Endothelial cell of umbilical vein (primary cell): Measurements from ENCODE around the gene WDR76. TPM values are rescaled to one million over a fixed set of nuclear protein-coding genes. Genes with fewer than 3 reads are reported as not detected.

Experiments
- BruUV-seq: library from RNA; stranded (reverse); fragments of 400-500 nt; replicated peaks from 2 replicates; lab custom pipeline; 2021; lab: Mats Ljungman, UMichigan
- CTCF ChIA-PET: fragments of 300-600, 350-600 bp; sonication (Branson Sonifier 250); formaldehyde crosslinking; loops from one replicate; lab custom pipeline; 2021; ENCODE audit warnings: antibody characterized with exemption, inconsistent platforms; lab: Charles Lee
- POLR2A ChIA-PET: fragments of 300-600, 350-600 bp; sonication (Branson Sonifier 250); formaldehyde crosslinking; loops from one replicate; lab custom pipeline; 2021; ENCODE audit warnings: antibody characterized with exemption, inconsistent platforms; lab: Charles Lee
- DNase-seq: peaks from one replicate; pipeline ENCODE4 v3.0.0-alpha.2; 2011; ENCODE audit warnings: low read depth, low spot score
- FAIRE-seq: peaks from 2 replicates; lab custom pipeline; 2011; peaks lifted over from hg19 to GRCh38; lab: Jason Lieb, UNC
- H2AFZ ChIP-seq: 2 replicates; pipeline ENCODE4 v1.6.0; 2012; ENCODE audit warnings: low read depth, low read length, control low read depth, inconsistent platforms
- H3K27ac ChIP-seq: 2 replicates; pipeline ENCODE4 v1.5.1; 2011; ENCODE audit warnings: low read depth, mild to moderate bottlenecking, control low read depth, low read length, moderate library complexity; ENCODE audit not compliant: insufficient read depth
- H3K27me3 ChIP-seq, 2 experiments: 2 replicates each; pipeline versions ENCODE4 v1.6.0 to v1.6.1; 2011; ENCODE audit warnings: low read length in 2 of 2, mixed read lengths in 1 of 2; ENCODE audit not compliant: control insufficient read depth in 2 of 2, insufficient read depth in 2 of 2
- H3K36me3 ChIP-seq, 2 experiments: 2 replicates in 1 of 2; 3 replicates in 1 of 2; pipeline ENCODE4 v1.5.1; 2011; ENCODE audit warnings: low read length in 2 of 2, mild to moderate bottlenecking in 1 of 2, moderate library complexity in 1 of 2; ENCODE audit not compliant: control insufficient read depth in 2 of 2, insufficient read depth in 2 of 2; ENCODE audit errors: extremely low read depth in 1 of 2
- H3K4me1 ChIP-seq: 3 replicates; pipeline ENCODE4 v1.5.1; 2011; ENCODE audit warnings: mild to moderate bottlenecking, low read length; ENCODE audit not compliant: control insufficient read depth, insufficient read depth; ENCODE audit errors: extremely low read depth
- H3K4me2 ChIP-seq: 2 replicates; pipeline ENCODE4 v1.6.1; 2011; ENCODE audit warnings: low read length, control low read depth, mixed read lengths; ENCODE audit not compliant: insufficient read depth
- H3K4me3 ChIP-seq, 3 experiments: fragments of 200-600 bp in 1 of 3; sonication (generic), shearing (Covaris generic) in 1 of 3; replicated peaks in 1 of 3; 2 replicates each; pipeline ENCODE4 v1.5.1; 2011 to 2016; ENCODE audit warnings: control low read depth in 3 of 3, low read length in 3 of 3, mild to moderate bottlenecking in 2 of 3, inconsistent platforms in 1 of 3, low read depth in 1 of 3, moderate library complexity in 1 of 3; ENCODE audit not compliant: insufficient read depth in 1 of 3
- H3K79me2 ChIP-seq: 2 replicates; pipeline ENCODE4 v1.6.0; 2012; ENCODE audit warnings: low read length, inconsistent platforms; ENCODE audit not compliant: control insufficient read depth, insufficient read depth
- H3K9ac ChIP-seq: replicated peaks from 2 replicates; pipeline ENCODE3; 2011; ENCODE audit warnings: low read length, control low read depth; ENCODE audit not compliant: insufficient read depth; ENCODE audit errors: extremely low read depth
- H3K9me1 ChIP-seq: replicated peaks from 3 replicates; pipeline ENCODE4 v1.6.0; 2011; ENCODE audit warnings: mild to moderate bottlenecking, low read length; ENCODE audit not compliant: control insufficient read depth, insufficient read depth; ENCODE audit errors: extremely low read depth
- H3K9me3 ChIP-seq: replicated peaks from 2 replicates; pipeline ENCODE4 v1.5.1; 2012; ENCODE audit warnings: low read length, inconsistent platforms; ENCODE audit not compliant: control insufficient read depth, insufficient read depth
- H4K20me1 ChIP-seq: replicated peaks from 2 replicates; pipeline ENCODE3; 2011; ENCODE audit warnings: mild to moderate bottlenecking, low read length; ENCODE audit not compliant: control insufficient read depth, insufficient read depth; ENCODE audit errors: extremely low read depth
- EZH2 ChIP-seq: IDR thresholded peaks from 2 replicates; pipeline ENCODE4 v1.6.1; 2012; ENCODE audit warnings: borderline replicate concordance, low read depth, mild to moderate bottlenecking, moderate library complexity, low read length, inconsistent platforms; ENCODE audit not compliant: severe bottlenecking
- FOS ChIP-seq: IDR thresholded peaks from 2 replicates; pipeline ENCODE4 v1.6.1; 2011; ENCODE audit warnings: mild to moderate bottlenecking, low read length, moderate library complexity, borderline replicate concordance; ENCODE audit not compliant: insufficient read depth
- GATA2 ChIP-seq: IDR thresholded peaks from 2 replicates; pipeline ENCODE4 v1.7.0; 2011; ENCODE audit warnings: low read depth, mild to moderate bottlenecking, moderate library complexity, mixed read lengths, low read length; ENCODE audit not compliant: insufficient read length, insufficient read depth
- JUN ChIP-seq: IDR thresholded peaks from 2 replicates; pipeline ENCODE4 v1.6.1; 2011; ENCODE audit warnings: borderline replicate concordance, low read depth; ENCODE audit not compliant: insufficient read length, insufficient read depth
- MYC ChIP-seq: IDR thresholded peaks from one replicate; pipeline ENCODE4 v1.6.1; 2011; ENCODE audit warnings: mild to moderate bottlenecking, low read depth, low read length
- POLR2A ChIP-seq: IDR thresholded peaks from 2 replicates; pipeline ENCODE4 v1.6.1; 2012; ENCODE audit warnings: low read depth, mild to moderate bottlenecking, control low read depth, low read length
- POLR2AphosphoS5 ChIP-seq: IDR thresholded peaks from 2 replicates; pipeline ENCODE4 v1.6.1; 2012; ENCODE audit warnings: low read depth, mild to moderate bottlenecking, control low read depth, low read length, moderate library complexity; ENCODE audit not compliant: insufficient read depth
- dilution Hi-C: fragments of 300-500 bp; cut with MboI; formaldehyde crosslinking; loops from one replicate; pipeline ENCODE4 v1.15.0; 2019; ENCODE audit warnings: low sequenced_read_pairs; ENCODE audit not compliant: extremely low pct_ligation_motif_present
- intact Hi-C: fragments of 100-400 bp; cut with micrococcal nuclease; formaldehyde crosslinking; loops from one replicate; pipeline ENCODE4 v1.10.0; 2022
- polyA plus RNA-seq, 4 experiments: library from polyadenylated mRNA; depleted of rRNA in 3 of 4; stranded (reverse) in 3 of 4; unstranded in 1 of 4; fragments of >200 nt; gene quantifications; 2 replicates each; pipeline versions ENCODE4 v1.2.1 to v1.2.3, GENCODE V29; 2011 to 2012; ENCODE audit warnings: missing spikeins in 1 of 4
- total RNA-seq: library from RNA; stranded (reverse); gene quantifications from 2 replicates; pipeline ENCODE4 v1.2.3, GENCODE V29; 2021
- TF ChIP-seq, protein P1 (sequence below): IDR thresholded peaks from 2 replicates; pipeline ENCODE4 v1.6.1; 2011; ENCODE audit not compliant: insufficient read depth, insufficient read length
- TF ChIP-seq, protein P2 (sequence below), 2 donors: IDR thresholded peaks; 1 replicate in 1 of 2; 2 replicates in 1 of 2; pipeline ENCODE4 v1.5.1; 2011; ENCODE audit warnings: low read length in 2 of 2, mild to moderate bottlenecking in 2 of 2, moderate library complexity in 2 of 2, control low read depth in 1 of 2, inconsistent platforms in 1 of 2, low read depth in 1 of 2; ENCODE audit not compliant: insufficient read depth in 1 of 2; ENCODE audit errors: extremely low read depth in 1 of 2

Gene WDR76
- total and polyA plus RNA-seq, 2 donors (not counting 3 experiments of a cell fraction or from before 2014, with no cell fraction given), result 3.1 to 25.2 TPM

DNA sequence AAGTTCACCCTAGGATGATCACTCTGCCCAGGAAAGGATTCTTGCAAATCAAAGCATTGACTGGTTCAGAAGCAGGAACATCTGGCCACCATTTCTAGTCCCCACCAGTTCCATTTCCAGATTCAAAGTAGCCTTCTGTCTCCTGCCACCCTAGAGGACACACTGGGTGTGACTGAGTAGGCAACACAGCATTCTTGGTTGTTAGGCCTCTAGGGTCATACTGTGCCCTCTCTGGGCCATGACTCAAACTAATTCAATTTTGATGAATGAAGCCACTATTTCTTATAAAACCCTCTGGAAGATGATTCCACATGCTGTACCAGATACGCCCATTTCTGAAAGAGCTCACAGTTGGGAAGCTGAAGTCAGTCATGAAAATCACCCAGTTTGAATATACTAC is 69.7 kb downstream of the WDR76 start:
- Histone ChIP-seq H3K9me1 (no peaks in the 10 kb centered on the region), H4K20me1 (no peaks in the 10 kb centered on the region), H3K4me2 (no peak overlapping the region), H3K27me3 (no peaks in the 10 kb centered on the region), H3K36me3 (peaks cover 0 to 13% of the 10 kb centered on the region in 2 experiments), H2AFZ (no peak overlapping the region), H3K79me2 (no peaks in the 10 kb centered on the region), H3K4me3 (no peak overlapping the region), H3K4me1 (no peaks in the 10 kb centered on the region), H3K9me3 (no peaks in the 10 kb centered on the region), H3K9ac (no peak overlapping the region), H3K27ac (no peak overlapping the region)
- no peak for FAIRE-seq
- no peak for DNase-seq
- ChIA-PET CTCF (interaction anchor here (1.1 to 1.3 kb wide), 2 partner anchors 15 to 605 kb away, joined by 3 to 5 read pairs; no protein-coding TSS in a partner anchor), POLR2A (no interaction called here)
- TF ChIP-seq, protein P1, sequence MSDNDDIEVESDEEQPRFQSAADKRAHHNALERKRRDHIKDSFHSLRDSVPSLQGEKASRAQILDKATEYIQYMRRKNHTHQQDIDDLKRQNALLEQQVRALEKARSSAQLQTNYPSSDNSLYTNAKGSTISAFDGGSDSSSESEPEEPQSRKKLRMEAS, result no peak
- TF ChIP-seq GATA2 (no peak), EZH2 (no peak)
- intact Hi-C loops (no loop called here), dilution Hi-C loops (no loop called here)
- BruUV-seq, result no TSS peak

DNA sequence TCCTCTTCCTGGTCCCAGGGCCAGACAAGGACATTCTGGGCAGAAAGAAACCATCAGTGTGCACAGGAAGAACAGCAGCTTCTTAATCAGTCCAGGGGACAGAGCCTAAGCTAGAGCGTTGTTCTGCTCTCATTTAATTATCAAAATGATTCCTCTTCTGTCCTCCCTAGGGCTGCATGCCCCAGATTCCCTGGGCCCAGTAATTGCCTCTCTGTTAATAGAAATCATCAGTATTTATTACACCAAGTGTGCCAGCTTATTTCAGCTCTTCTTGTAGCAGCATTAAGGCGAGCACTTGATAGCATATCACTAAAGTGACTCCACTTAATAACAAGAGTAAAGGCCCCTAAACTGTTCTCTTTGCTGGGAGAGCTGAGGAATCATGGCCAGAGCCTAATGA is 72.1 kb downstream of the WDR76 start:
- Histone ChIP-seq H4K20me1 (no peaks in the 10 kb centered on the region), H3K79me2 (no peaks in the 10 kb centered on the region), H3K27me3 (no peaks in the 10 kb centered on the region), H3K4me3 (no peak overlapping the region), H3K4me2 (no peak overlapping the region), H3K36me3 (peaks cover 0 to 20% of the 10 kb centered on the region in 2 experiments), H3K9me3 (no peaks in the 10 kb centered on the region), H3K9ac (no peak overlapping the region), H2AFZ (no peak overlapping the region), H3K4me1 (no peaks in the 10 kb centered on the region), H3K27ac (no peak overlapping the region), H3K9me1 (no peaks in the 10 kb centered on the region)
- BruUV-seq, result no TSS peak
- intact Hi-C loops, result no loop called here
- ChIA-PET CTCF (interaction anchor here (0.7 to 2.9 kb wide), 3 partner anchors 17 to 603 kb away, joined by 3 to 10 read pairs (median 3); no protein-coding TSS in a partner anchor), POLR2A (no interaction called here)
- dilution Hi-C loops, result no loop called here
- TF ChIP-seq POLR2A, result no peak
- TF ChIP-seq FOS, result no peak
- TF ChIP-seq, protein P2, sequence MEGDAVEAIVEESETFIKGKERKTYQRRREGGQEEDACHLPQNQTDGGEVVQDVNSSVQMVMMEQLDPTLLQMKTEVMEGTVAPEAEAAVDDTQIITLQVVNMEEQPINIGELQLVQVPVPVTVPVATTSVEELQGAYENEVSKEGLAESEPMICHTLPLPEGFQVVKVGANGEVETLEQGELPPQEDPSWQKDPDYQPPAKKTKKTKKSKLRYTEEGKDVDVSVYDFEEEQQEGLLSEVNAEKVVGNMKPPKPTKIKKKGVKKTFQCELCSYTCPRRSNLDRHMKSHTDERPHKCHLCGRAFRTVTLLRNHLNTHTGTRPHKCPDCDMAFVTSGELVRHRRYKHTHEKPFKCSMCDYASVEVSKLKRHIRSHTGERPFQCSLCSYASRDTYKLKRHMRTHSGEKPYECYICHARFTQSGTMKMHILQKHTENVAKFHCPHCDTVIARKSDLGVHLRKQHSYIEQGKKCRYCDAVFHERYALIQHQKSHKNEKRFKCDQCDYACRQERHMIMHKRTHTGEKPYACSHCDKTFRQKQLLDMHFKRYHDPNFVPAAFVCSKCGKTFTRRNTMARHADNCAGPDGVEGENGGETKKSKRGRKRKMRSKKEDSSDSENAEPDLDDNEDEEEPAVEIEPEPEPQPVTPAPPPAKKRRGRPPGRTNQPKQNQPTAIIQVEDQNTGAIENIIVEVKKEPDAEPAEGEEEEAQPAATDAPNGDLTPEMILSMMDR (IDR thresholded peaks at IDR 0.05; ENCODE audit: extremely low read depth in 1 of 2, insufficient read depth in 1 of 2, low read depth in 1 of 2, low read length in 2 of 2), result no peak
- TF ChIP-seq, protein P1, result no peak
- no peak for TF ChIP-seq EZH2
- TF ChIP-seq GATA2, result no peak
- TF ChIP-seq MYC, result no peak
- TF ChIP-seq POLR2AphosphoS5, result no peak
- TF ChIP-seq JUN, result no peak
- no peak for DNase-seq
- no peak for FAIRE-seq
